Fibroblast of lung (primary cell): Measurements from ENCODE around the gene CACNA1S. TPM values are rescaled to one million over a fixed set of nuclear protein-coding genes. Genes with fewer than 3 reads are reported as not detected.

Experiments
- DNase-seq, 2 donors: peaks; one replicate each; pipeline versions ENCODE4 v3.0.0 to v3.0.0-alpha.2; 2010; ENCODE audit warnings: low read depth in 2 of 2
- H2AFZ ChIP-seq: 2 replicates; pipeline ENCODE4 v1.5.1; 2012; ENCODE audit warnings: low read length, control low read depth, inconsistent platforms
- H3K27ac ChIP-seq: 2 replicates; pipeline ENCODE4 v1.5.1; 2011; ENCODE audit warnings: low read length, control low read depth; ENCODE audit not compliant: insufficient read depth
- H3K27me3 ChIP-seq: 2 replicates; pipeline ENCODE4 v1.5.1; 2011; ENCODE audit warnings: mild to moderate bottlenecking, low read length; ENCODE audit not compliant: control insufficient read depth, insufficient read depth
- H3K36me3 ChIP-seq: 2 replicates; pipeline ENCODE4 v1.5.1; 2011; ENCODE audit warnings: low read length; ENCODE audit not compliant: control insufficient read depth, insufficient read depth
- H3K4me1 ChIP-seq: 2 replicates; pipeline ENCODE4 v1.5.1; 2011; ENCODE audit warnings: low read length; ENCODE audit not compliant: control insufficient read depth, insufficient read depth; ENCODE audit errors: extremely low read depth
- H3K4me2 ChIP-seq: 2 replicates; pipeline ENCODE4 v1.5.1; 2011; ENCODE audit warnings: low read length, control low read depth; ENCODE audit not compliant: insufficient read depth; ENCODE audit errors: extremely low read depth
- H3K4me3 ChIP-seq, 4 experiments: fragments of 200-600 bp in 1 of 4; sonication (generic) in 1 of 4; replicated peaks in 1 of 4; 2 replicates each; pipeline ENCODE4 v1.5.1; 2011 to 2016; ENCODE audit warnings: low read length in 4 of 4, low read depth in 3 of 4, mild to moderate bottlenecking in 3 of 4, control low read depth in 2 of 4, inconsistent platforms in 1 of 4, mixed read lengths in 1 of 4; ENCODE audit not compliant: insufficient read depth in 1 of 4; ENCODE audit errors: control extremely low read depth in 1 of 4
- H3K79me2 ChIP-seq: 2 replicates; pipeline ENCODE4 v1.5.1; 2012; ENCODE audit warnings: mild to moderate bottlenecking, low read length, inconsistent platforms; ENCODE audit not compliant: control insufficient read depth, insufficient read depth
- H3K9ac ChIP-seq: 2 replicates; pipeline ENCODE4 v1.5.1; 2011; ENCODE audit warnings: mild to moderate bottlenecking, low read length, control low read depth; ENCODE audit not compliant: insufficient read depth
- H3K9me3 ChIP-seq: 2 replicates; pipeline ENCODE4 v1.5.1; 2012; ENCODE audit warnings: low read depth, low read length; ENCODE audit not compliant: control insufficient read depth, insufficient read depth
- H4K20me1 ChIP-seq: 2 replicates; pipeline ENCODE4 v1.5.1; 2011; ENCODE audit warnings: low read length; ENCODE audit not compliant: control insufficient read depth, insufficient read depth; ENCODE audit errors: extremely low read depth
- EZH2 ChIP-seq: IDR thresholded peaks from 2 replicates; pipeline ENCODE4 v1.5.1; 2012; ENCODE audit warnings: low read length, control low read depth, mild to moderate bottlenecking; ENCODE audit errors: missing control alignments
- polyA plus RNA-seq, 2 donors: library from polyadenylated mRNA; depleted of rRNA in 1 of 2; stranded (reverse) in 1 of 2; unstranded in 1 of 2; fragments of >200 nt; gene quantifications; 2 replicates each; pipeline ENCODE4 v1.2.1, GENCODE V29; 2011 to 2012; ENCODE audit warnings: missing spikeins in 1 of 2
- total RNA-seq: library from RNA; depleted of rRNA; stranded (reverse); fragments of >200 nt; gene quantifications from 2 replicates; pipeline ENCODE4 v1.2.1, GENCODE V29; 2014
- TF ChIP-seq, protein P1 (sequence below), 2 donors: IDR thresholded peaks in 1 of 2; conservative IDR thresholded peaks in 1 of 2; 1 replicate in 1 of 2; 2 replicates in 1 of 2; pipeline ENCODE4 v1.5.1; 2011 to 2012; ENCODE audit warnings: low read length in 2 of 2, control low read depth in 1 of 2, inconsistent platforms in 1 of 2, low read depth in 1 of 2, mild to moderate bottlenecking in 1 of 2

The CACNA1S gene
- total and polyA plus RNA-seq, 2 donors (not counting 1 experiment from before 2014, with no cell fraction given) = not detected

DNA sequence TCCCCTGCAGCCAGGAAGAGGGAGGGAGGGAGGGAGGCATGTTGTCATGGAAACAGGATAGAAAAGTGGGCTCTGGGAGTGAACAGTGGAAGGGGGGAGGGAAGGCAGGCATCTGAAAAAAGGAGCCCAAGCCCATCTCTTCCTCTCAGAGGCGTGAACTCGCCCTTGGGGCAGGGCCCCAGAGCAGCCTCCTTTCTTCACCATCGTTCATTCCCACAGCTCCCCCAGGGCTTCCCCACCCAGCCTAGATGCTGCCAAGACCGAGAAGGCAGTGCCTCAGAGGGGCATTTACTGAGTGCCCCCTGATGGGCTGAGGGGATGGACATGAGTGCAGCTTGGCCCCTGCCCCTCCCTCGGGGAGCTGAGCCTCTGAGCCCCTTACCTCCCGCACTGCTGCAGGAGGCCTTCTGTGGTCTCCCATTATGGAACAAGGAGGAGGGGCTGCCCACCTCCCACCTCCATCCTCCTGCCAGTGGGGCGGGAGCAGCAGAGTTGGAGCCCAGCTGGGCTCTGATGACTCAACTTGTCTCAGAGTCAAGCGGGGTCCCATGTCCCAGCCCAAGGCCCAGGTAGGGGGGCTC is 49.6 kb downstream of the CACNA1S start:
- no peaks in the 10 kb centered on the region for H3K9me3 ChIP-seq
- no peak for TF ChIP-seq EZH2
- TF ChIP-seq, protein P1, sequence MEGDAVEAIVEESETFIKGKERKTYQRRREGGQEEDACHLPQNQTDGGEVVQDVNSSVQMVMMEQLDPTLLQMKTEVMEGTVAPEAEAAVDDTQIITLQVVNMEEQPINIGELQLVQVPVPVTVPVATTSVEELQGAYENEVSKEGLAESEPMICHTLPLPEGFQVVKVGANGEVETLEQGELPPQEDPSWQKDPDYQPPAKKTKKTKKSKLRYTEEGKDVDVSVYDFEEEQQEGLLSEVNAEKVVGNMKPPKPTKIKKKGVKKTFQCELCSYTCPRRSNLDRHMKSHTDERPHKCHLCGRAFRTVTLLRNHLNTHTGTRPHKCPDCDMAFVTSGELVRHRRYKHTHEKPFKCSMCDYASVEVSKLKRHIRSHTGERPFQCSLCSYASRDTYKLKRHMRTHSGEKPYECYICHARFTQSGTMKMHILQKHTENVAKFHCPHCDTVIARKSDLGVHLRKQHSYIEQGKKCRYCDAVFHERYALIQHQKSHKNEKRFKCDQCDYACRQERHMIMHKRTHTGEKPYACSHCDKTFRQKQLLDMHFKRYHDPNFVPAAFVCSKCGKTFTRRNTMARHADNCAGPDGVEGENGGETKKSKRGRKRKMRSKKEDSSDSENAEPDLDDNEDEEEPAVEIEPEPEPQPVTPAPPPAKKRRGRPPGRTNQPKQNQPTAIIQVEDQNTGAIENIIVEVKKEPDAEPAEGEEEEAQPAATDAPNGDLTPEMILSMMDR (conservative IDR thresholded peaks at IDR 0.05 in 1 of 2, IDR thresholded peaks at IDR 0.05 in 1 of 2; ENCODE audit: low read depth in 1 of 2, low read length in 2 of 2) = no peak
- no peak overlapping the region for H2AFZ ChIP-seq
- H3K4me3 ChIP-seq = no peak overlapping the region
- no peaks in the 10 kb centered on the region for H4K20me1 ChIP-seq
- H3K36me3 ChIP-seq = no peaks in the 10 kb centered on the region
- H3K4me2 ChIP-seq = no peak overlapping the region
- H3K27me3 ChIP-seq = peaks cover 3% of the 10 kb centered on the region
- H3K27ac ChIP-seq = no peak overlapping the region
- no peak for DNase-seq
- no peaks in the 10 kb centered on the region for H3K79me2 ChIP-seq
- no peak overlapping the region for H3K9ac ChIP-seq
- H3K4me1 ChIP-seq = no peaks in the 10 kb centered on the region

DNA sequence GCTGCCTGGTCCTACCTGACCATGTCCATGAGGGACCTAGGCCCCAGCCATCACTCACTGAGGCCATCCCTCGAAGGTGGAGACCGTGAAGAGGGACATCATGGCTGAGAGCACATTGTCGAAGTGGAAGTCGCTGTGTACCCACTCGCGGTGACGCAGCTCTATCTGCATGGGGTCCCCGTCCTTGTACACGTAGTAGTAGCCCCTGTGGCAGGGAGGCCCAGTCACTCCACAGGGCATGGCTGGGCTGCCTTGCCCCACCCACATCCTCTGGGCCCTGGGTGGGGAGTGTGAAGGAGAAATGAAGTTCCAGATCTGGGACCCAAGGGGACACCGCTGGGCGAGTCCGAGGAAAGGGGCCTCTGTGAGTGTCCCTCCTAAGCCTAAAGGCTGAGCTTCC is 50.3 kb downstream of the CACNA1S start:
- Histone ChIP-seq H3K9me3 (no peaks in the 10 kb centered on the region), H3K4me2 (no peak overlapping the region), H3K4me1 (no peaks in the 10 kb centered on the region), H4K20me1 (no peaks in the 10 kb centered on the region), H3K36me3 (no peaks in the 10 kb centered on the region), H2AFZ (no peak overlapping the region), H3K27ac (no peak overlapping the region), H3K79me2 (no peaks in the 10 kb centered on the region), H3K4me3 (no peak overlapping the region), H3K27me3 (no peaks in the 10 kb centered on the region), H3K9ac (no peak overlapping the region)
- TF ChIP-seq, protein P1 (conservative IDR thresholded peaks at IDR 0.05 in 1 of 2, IDR thresholded peaks at IDR 0.05 in 1 of 2; ENCODE audit: low read depth in 1 of 2, low read length in 2 of 2) = no peak
- TF ChIP-seq EZH2 = no peak
- no peak for DNase-seq

DNA sequence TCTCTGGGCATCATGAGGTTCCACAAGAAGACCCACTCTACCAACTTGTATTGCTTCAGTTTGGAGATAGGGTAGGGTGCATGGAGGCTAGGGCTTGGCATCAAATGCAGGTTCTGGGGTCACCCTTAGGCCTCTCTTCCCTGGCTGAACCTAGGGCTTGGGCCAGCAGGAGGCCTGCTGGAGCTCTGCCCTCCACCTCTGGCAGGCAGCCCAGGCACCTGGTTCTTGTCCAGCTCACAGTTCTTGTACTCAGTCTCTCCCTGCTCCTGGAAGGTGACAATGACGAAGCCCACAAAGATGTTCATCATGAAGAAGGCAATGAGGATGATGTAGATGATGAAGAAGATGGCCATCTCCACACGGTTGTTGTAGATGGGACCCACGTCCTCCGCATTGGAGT is 51.2 kb downstream of the CACNA1S start:
- Histone ChIP-seq H3K4me1 (no peaks in the 10 kb centered on the region), H3K9me3 (no peaks in the 10 kb centered on the region), H3K4me3 (no peak overlapping the region), H4K20me1 (no peaks in the 10 kb centered on the region), H3K79me2 (no peaks in the 10 kb centered on the region), H3K36me3 (no peaks in the 10 kb centered on the region), H3K27ac (no peak overlapping the region), H3K4me2 (no peak overlapping the region), H3K27me3 (peaks cover 5% of the 10 kb centered on the region), H2AFZ (no peak overlapping the region), H3K9ac (no peak overlapping the region)
- no peak for DNase-seq
- no peak for TF ChIP-seq EZH2
- TF ChIP-seq, protein P1 (conservative IDR thresholded peaks at IDR 0.05 in 1 of 2, IDR thresholded peaks at IDR 0.05 in 1 of 2; ENCODE audit: low read depth in 1 of 2, low read length in 2 of 2) = no peak
